Endodermal cell (in vitro differentiated cells): ENCODE data around the gene MYEF2. TPM values are rescaled to one million over a fixed set of nuclear protein-coding genes. Genes with fewer than 3 reads are reported as not detected.

Experiments
- DNase-seq: peaks from one replicate; pipeline ENCODE4 v3.0.0-alpha.2; 2017
- H3K27ac ChIP-seq: 2 replicates; pipeline ENCODE4 v1.5.1; 2013; ENCODE audit warnings: mild to moderate bottlenecking, low read depth, low read length, moderate library complexity
- H3K27me3 ChIP-seq: 2 replicates; pipeline ENCODE4 v1.6.1; 2013; ENCODE audit warnings: mild to moderate bottlenecking, low read length, moderate library complexity; ENCODE audit not compliant: insufficient read depth, control insufficient read depth, poor library complexity, severe bottlenecking
- H3K36me3 ChIP-seq: 2 replicates; pipeline ENCODE4 v1.7.0; 2013; ENCODE audit warnings: mild to moderate bottlenecking, low read length, moderate library complexity; ENCODE audit not compliant: control insufficient read depth, insufficient read depth
- H3K4me1 ChIP-seq: one replicate; pipeline ENCODE4 v1.7.0; 2013; ENCODE audit warnings: low read length; ENCODE audit not compliant: control insufficient read depth, insufficient read depth
- H3K4me3 ChIP-seq: 2 replicates; pipeline ENCODE4 v1.5.1; 2013; ENCODE audit warnings: mild to moderate bottlenecking, low read length, moderate library complexity
- H3K9ac ChIP-seq: 2 replicates; pipeline ENCODE4 v1.6.1; 2013; ENCODE audit warnings: mild to moderate bottlenecking, low read length, moderate library complexity; ENCODE audit not compliant: poor library complexity, severe bottlenecking; ENCODE audit errors: extremely low read depth
- H3K9me3 ChIP-seq: 2 replicates; pipeline ENCODE4 v1.6.1; 2013; ENCODE audit warnings: mild to moderate bottlenecking, low read length, moderate library complexity; ENCODE audit not compliant: control insufficient read depth
- H3K27ac Mint-ChIP-seq: 2 replicates; pipeline ENCODE4 v1.8.0; 2020; ENCODE audit warnings: mixed read lengths
- H3K27me3 Mint-ChIP-seq: 2 replicates; pipeline ENCODE4 v1.8.0; 2021; ENCODE audit warnings: mild to moderate bottlenecking, mixed read lengths; ENCODE audit not compliant: insufficient read depth
- H3K36me3 Mint-ChIP-seq: 2 replicates; pipeline ENCODE4 v1.8.0; 2020; ENCODE audit warnings: low read depth, mixed read lengths
- H3K4me1 Mint-ChIP-seq: 2 replicates; pipeline ENCODE4 v1.8.0; 2020; ENCODE audit warnings: mixed read lengths
- H3K4me3 Mint-ChIP-seq: 2 replicates; pipeline ENCODE4 v1.8.0; 2020; ENCODE audit warnings: mild to moderate bottlenecking, moderate library complexity, mixed read lengths
- H3K9me3 Mint-ChIP-seq: 2 replicates; pipeline ENCODE4 v1.8.0; 2020; ENCODE audit warnings: mild to moderate bottlenecking, mixed read lengths
- WGBS, 2 experiments: methylation state at CpG; one replicate each; pipeline versions ENCODE4 v1.1.5 to v1.1.7; 2013; ENCODE audit warnings: missing lambda C conversion rate in 2 of 2, mixed read lengths in 1 of 2; ENCODE audit not compliant: insufficient coverage in 1 of 2, insufficient read length in 1 of 2; 5-methylcytosine and 5-hydroxymethylcytosine counted together
- total RNA-seq, 2 donors: library from RNA; stranded (reverse); fragmentation: NEBNext Ultra II Directional in 1 of 2; extraction: Animal tissue kit (Norgen Biotek cat#: 25700) in 1 of 2; gene quantifications; 2 replicates in 1 of 2; 3 replicates in 1 of 2; pipeline ENCODE4 v1.2.1, GENCODE V29; 2021
- TF ChIP-seq, protein P1 (sequence below): fragments of 200-600 bp; sonication (generic); conservative IDR thresholded peaks from 2 replicates; pipeline ENCODE4 v1.5.0; 2021; ENCODE audit warnings: antibody characterized with exemption, mild to moderate bottlenecking

Gene MYEF2
- total RNA-seq, 2 donors from 2014 or later: 58.2 to 91.2 TPM

DNA sequence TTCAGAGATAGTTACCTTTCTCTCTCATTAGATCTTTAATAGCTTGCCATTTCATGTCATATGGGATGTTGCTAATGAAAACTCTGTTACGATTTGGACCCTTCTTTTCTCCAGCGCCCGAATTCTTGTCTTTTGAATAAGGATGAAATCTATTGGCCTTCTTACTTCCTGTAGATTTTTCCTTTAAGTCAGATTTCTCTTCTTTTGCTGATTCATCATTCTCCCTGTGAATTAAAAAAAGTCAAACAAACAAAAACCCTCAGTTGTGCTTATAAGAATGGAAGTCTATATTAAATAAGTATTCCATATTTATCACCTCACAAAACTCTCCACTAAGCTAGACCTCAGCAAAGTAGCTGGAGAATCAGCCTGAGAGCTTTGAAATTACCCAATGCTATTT lies 9.5 kb downstream of the MYEF2 start:
- peaks cover 7% of the 10 kb centered on the region for H3K4me1 ChIP-seq
- H3K27me3 Mint-ChIP-seq: no peaks in the 10 kb centered on the region
- DNase-seq: no peak
- no peak overlapping the region for H3K27ac Mint-ChIP-seq
- H3K36me3 Mint-ChIP-seq: peaks cover 25% of the 10 kb centered on the region
- H3K9me3 Mint-ChIP-seq: peaks cover 10% of the 10 kb centered on the region
- TF ChIP-seq, protein P1, sequence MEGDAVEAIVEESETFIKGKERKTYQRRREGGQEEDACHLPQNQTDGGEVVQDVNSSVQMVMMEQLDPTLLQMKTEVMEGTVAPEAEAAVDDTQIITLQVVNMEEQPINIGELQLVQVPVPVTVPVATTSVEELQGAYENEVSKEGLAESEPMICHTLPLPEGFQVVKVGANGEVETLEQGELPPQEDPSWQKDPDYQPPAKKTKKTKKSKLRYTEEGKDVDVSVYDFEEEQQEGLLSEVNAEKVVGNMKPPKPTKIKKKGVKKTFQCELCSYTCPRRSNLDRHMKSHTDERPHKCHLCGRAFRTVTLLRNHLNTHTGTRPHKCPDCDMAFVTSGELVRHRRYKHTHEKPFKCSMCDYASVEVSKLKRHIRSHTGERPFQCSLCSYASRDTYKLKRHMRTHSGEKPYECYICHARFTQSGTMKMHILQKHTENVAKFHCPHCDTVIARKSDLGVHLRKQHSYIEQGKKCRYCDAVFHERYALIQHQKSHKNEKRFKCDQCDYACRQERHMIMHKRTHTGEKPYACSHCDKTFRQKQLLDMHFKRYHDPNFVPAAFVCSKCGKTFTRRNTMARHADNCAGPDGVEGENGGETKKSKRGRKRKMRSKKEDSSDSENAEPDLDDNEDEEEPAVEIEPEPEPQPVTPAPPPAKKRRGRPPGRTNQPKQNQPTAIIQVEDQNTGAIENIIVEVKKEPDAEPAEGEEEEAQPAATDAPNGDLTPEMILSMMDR: no peak
- 65 to 67% methylated on average over 3 of the region's 3 CpGs for WGBS, 2 experiments
- no peak overlapping the region for H3K4me3 Mint-ChIP-seq
- H3K4me3 ChIP-seq: no peak overlapping the region
- no peaks in the 10 kb centered on the region for H3K27me3 ChIP-seq
- no peak overlapping the region for H3K27ac ChIP-seq
- peaks cover 6% of the 10 kb centered on the region for H3K4me1 Mint-ChIP-seq
- no peaks in the 10 kb centered on the region for H3K9me3 ChIP-seq
- peaks cover 42% of the 10 kb centered on the region for H3K36me3 ChIP-seq
- no peak overlapping the region for H3K9ac ChIP-seq

GRCh38 chr15:48153526-48153925 lies 24.6 kb downstream of the MYEF2 start:
- Histone ChIP-seq H3K4me1 (no peaks in the 10 kb centered on the region), H3K36me3 (peaks cover 60% of the 10 kb centered on the region), H3K27me3 (no peaks in the 10 kb centered on the region), H3K4me3 (no peak overlapping the region), H3K9me3 (no peaks in the 10 kb centered on the region), H3K9ac (no peak overlapping the region), H3K27ac (no peak overlapping the region)
- TF ChIP-seq, protein P1: no peak
- Mint-ChIP-seq H3K9me3 (no peaks in the 10 kb centered on the region), H3K4me1 (no peaks in the 10 kb centered on the region), H3K27ac (no peak overlapping the region), H3K27me3 (no peaks in the 10 kb centered on the region), H3K36me3 (peaks cover 26% of the 10 kb centered on the region), H3K4me3 (no peak overlapping the region)
- DNase-seq: no peak
- WGBS, 2 experiments: 97 to 100% methylated on average over 1 to 2 of the region's 2 CpGs

DNA sequence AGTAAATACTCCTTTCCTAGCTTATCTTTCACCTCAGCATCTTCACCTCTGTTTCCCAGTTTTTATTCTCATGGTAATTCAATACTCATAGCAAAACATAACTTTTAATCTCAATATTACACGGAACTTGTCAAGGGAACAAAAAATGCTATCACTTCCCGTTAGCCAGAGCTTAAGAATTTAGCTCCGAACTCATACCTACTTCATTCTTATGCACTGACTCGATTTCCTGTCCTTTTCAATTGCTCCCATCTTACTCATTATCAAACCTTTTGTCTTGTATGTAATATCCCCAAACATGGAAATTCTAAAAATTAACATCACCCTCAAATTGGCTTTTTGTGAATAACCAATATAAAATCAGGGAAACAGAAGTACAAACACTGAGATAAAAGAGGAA lies 28.2 kb downstream of the MYEF2 start:
- H3K27ac ChIP-seq: no peak overlapping the region
- Mint-ChIP-seq H3K36me3 (peaks cover 27% of the 10 kb centered on the region), H3K27ac (no peak overlapping the region), H3K4me1 (no peaks in the 10 kb centered on the region), H3K4me3 (no peak overlapping the region), H3K9me3 (no peaks in the 10 kb centered on the region), H3K27me3 (no peaks in the 10 kb centered on the region)
- WGBS, 2 experiments: 82 to 83% methylated on average over 4 of the region's 4 CpGs
- TF ChIP-seq, protein P1: no peak
- H3K9ac ChIP-seq: no peak overlapping the region
- no peaks in the 10 kb centered on the region for H3K9me3 ChIP-seq
- no peak overlapping the region for H3K4me3 ChIP-seq
- H3K36me3 ChIP-seq: peaks cover 49% of the 10 kb centered on the region
- no peaks in the 10 kb centered on the region for H3K27me3 ChIP-seq
- no peak for DNase-seq
- no peaks in the 10 kb centered on the region for H3K4me1 ChIP-seq
